GM21515 (cell line): ENCODE data around the gene CPSF2.
"Not testable (repeated sequence)": the region's sequence is repeated elsewhere in the genome, so short reads cannot be mapped to it uniquely, and the experiment has no call there.

Experiments used
- ATAC-seq: cut with Tn5 transposase; IDR thresholded peaks from one replicate; pipeline ENCODE4 v1.9.1; 2021; ENCODE audit not compliant: unreplicated experiment

The CPSF2 gene

DNA sequence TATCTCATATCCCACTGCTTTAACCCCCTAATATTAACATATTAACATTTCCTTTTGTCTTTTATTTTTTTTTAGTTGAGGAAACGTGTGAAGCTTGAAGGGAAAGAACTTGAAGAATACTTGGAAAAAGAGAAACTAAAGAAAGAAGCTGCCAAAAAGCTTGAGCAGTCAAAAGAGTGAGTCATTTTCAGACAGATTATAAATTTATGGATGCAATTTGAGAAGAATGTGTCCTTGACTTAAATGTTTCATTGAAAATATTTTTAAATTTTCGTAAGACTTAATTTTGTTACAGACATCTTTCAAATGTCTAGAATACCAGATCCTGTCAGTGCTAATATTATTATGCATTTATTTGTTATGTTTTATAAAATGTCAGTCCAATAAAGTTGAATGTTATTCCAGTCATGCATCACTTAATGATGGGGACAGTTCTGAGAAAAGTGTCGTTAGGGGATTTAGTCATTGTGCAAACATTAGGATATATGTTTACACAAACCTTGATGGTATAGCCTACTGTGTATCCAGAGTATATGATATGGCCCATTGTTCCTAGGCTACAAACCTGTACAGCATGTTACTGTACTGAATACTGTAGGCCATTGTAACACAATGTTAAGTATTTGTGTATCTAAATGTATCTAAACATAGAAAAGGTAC lies 32.6 kb downstream of the CPSF2 start:
- ATAC-seq, result no peak

DNA sequence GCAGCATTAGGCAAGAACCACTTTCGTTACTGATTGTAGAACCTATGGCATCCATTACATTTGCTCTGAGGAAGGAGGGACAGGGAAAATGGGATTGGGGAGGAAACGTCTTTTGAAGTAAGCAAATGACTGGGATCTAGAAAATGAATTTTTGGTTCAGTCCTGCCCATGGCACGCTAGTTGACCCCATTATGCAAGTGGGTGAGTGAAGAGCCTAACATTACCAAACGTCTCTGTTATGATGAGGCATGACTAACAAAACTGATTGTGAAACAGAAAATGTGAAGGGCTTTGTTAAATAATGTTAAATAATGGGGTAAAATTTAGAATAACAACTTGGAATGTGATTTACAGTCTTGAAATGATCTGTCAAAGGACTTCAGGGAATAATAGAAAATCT lies 38.9 kb downstream of the CPSF2 start:
- no peak for ATAC-seq

DNA sequence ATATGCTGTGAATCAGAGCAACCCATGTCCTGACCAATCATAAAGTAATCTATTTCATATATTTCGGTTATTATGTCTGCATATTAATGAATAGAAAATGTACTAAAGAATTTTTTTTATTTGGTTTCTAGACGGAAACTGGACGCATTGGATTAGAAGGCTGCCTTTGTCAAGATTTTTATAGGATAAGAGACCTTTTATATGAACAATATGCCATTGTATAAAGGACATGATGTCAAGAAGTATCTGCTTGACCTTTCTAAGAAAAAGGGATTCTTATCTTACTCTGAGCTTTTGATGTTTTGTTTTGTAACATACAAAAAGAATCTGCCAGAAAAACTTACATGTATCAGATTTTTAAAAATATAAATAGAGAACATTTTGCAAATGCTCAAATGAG lies 39.8 kb downstream of the CPSF2 start:
- ATAC-seq, result no peak

DNA sequence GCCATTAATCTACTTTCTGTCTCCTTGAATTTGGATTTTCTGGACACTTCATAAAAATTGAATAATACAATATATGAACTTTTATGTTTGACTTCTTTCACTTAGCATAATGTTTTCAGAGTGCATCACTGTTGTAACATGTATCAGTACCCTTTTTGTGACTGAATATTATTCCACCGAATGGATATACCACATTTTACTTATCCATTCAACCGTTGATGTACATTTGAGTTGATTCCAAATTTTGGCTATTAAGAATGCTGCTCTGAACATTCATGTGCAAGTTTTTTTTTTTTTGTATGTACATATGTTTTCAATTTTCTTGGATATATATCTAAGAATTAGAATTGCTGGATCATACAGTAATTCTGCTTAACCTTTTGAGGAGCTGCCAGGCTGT lies 43.2 kb downstream of the CPSF2 start:
- no peak for ATAC-seq

DNA sequence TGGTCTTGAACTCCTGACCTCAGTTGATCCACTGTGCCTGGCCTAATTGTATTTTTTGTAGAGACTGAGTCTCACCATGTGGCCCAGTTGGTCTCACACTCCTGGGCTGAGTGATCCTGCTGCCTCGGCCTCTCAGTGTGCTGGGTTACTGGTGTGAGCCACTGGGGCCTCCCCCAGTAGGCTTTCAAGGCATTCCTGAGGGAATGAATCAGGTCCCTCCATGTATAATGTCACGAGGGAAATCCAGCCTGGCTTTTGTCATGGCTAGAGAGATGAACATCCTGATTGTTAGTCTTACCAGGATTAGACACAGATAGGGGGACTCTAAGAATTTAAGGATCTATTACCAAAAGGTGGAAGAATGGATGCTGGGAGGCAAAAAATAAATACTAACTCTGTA lies 51.9 kb downstream of the CPSF2 start:
- ATAC-seq, result no peak

DNA sequence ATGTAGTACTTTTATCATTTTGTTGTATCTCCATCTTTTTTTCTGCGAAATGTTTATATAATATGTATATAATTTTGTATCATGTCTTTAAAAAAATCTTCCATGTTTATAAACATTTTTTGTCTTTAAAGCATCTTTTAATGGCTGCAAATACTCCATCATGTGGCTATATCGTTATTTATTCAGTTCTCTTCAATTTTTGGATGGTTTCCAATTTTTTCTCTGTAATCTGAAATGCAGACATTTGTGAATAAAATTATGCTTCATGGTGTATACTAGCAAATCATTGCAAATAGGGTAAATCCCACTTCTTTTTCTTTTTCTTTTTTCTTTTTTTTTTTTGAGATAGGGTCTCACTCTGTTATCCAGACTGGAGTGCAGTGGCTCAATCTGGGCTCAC lies 54.0 kb downstream of the CPSF2 start:
- no peak for ATAC-seq

DNA sequence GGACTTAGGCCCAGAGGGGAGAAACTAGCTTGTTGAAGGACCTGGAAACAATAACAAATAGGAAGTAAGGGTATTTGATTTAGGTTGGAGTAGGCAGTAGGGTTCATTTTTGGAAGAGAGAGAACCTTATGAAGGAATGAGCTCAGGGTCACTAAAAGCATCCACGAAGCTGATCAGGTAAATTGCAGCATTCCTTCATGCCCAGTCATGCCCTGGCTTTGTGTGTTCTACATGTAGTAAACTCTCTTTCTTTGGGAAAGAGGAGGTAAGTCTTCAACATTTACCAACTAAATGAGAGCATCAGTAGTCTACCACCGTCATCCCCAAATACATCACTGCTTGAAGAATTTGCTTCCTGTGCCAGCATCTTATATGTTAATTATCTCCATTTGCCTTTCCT lies 54.7 kb downstream of the CPSF2 start:
- ATAC-seq, result no peak

DNA sequence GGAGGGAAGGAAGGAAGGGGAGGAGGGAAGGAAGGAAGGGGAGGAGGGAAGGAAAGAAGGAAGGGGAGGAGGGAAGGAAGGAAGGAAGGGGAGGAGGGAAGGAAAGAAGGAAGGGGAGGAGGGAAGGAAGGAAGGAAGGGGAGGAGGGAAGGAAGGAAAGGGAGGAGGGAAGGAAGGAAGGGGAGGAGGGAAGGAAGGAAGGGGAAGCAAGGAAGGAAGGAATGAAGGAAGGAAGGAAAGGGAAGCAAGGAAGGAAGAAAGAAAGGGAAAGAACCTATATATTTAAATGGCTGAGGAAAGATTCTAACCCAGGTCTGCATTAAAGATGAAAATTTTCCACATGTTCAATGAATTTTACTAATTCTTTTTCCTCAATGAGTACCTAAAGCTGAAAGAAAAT lies 57.4 kb downstream of the CPSF2 start:
- ATAC-seq, result not testable (repeated sequence)

DNA sequence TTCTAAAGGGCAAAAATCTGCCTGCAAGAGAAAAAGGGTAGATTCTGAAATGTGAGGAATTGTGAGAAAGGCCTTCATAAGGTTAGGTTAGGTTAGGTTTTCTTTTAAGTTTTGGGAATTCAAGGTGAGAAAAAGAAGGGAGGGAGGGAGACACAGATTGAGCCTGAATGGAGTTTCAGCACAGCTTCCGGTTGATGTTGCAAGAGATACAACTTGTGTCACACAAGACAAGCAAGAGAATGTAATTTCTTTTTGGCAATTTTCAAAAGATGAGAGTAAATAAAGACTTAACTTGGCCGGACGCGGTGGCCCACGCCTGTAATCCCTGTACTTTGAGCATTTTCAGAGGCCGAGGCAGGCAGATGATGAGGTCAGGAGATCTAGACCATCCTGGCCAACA lies 63.8 kb downstream of the CPSF2 start:
- no peak for ATAC-seq

DNA sequence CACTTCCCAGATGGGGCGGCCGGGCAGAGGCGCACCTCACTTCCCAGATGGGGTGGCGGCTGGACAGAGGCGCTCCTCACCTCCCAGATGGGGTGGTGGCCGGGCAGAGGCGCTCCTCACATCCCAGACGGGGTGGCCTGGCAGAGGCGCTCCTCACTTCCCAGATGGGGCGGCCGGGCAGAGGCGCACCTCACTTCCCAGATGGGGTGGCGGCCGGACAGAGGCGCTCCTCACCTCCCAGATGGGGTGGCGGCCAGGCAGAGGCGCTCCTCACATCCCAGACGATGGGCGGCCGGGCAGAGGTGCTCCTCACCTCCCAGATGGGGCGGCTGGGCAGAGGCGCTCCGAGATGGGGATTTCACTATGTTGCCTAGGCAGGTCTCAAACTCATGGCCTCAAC lies 65.8 kb downstream of the CPSF2 start:
- ATAC-seq, result not testable (repeated sequence)

DNA sequence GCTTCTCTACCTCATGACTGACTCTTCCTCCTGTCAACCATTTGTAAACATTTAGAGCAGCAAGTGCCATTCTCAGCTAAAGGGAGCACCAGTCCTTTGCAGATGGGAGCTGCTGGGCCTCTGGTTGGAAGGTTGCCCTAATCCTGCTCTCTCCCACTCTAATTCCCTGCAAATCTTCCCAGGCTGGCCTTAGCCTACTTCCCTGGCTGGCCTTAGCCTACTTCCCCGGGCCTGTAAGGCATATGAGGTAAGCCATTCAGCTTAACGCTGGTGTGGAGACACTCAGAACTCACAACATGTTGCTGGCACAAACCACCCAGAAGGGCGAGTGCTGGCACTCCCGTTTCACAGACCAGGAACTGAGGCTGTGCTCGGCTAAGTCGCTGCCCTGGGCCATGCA lies 69.0 kb downstream of the CPSF2 start:
- no peak for ATAC-seq

DNA sequence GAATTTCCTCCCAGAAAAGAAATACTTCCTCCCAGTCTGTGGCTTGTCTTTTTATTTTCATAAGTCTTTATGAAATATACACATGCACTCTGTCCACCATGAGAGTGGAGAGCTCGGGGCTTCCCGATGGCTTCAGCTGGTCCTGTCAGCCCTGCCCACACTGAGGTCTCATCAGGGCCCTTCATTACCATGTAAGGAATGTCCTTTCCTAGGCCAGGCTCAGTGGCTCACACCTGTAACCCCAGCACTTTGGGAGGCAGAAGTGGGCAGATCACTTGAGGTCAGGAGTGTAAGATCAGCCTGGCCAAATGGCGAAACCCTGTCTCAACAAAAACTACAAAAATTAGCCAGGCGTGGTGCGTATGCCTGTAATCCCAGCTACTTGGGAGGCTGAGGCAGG lies 77.0 kb downstream of the CPSF2 start:
- no peak for ATAC-seq

DNA sequence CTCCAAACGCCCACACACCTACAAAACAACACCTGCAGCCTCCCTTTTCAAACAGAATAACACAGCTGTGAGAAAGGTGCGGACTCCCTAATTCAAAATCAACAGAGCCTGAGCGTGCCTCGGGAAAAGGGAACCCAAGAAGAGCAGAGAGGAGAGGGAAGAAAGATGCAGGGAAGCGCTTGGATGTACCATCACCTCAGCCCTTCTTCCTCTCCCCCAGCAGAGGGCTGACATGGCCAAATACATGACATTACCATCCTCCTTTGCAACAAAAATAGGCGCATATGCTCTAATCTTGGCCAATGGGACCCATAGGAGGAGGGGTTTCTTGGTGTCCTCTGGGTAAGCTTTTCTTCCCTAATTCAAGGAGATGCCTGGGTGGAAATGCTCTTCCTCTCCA lies 78.0 kb downstream of the CPSF2 start:
- ATAC-seq, result no peak

DNA sequence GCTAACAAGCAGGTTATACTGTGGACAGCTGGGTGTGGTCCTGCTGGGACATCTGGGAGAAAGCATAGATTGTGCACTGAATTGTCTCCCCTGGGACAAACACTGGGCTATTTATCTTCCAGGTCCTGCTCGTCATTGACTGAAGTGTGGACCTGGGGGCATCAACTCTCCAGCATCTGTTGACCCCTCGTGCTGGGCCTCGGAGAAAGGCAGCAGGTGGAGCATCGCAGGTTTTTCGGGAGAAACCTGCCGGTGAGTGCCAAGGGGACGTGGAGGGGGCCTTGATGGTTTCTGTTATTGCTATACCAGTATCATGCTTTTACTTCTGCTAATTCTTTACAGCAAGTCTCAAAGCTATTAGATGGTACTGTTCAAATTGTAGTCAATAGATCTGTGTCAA lies 81.3 kb downstream of the CPSF2 start:
- ATAC-seq, result no peak

DNA sequence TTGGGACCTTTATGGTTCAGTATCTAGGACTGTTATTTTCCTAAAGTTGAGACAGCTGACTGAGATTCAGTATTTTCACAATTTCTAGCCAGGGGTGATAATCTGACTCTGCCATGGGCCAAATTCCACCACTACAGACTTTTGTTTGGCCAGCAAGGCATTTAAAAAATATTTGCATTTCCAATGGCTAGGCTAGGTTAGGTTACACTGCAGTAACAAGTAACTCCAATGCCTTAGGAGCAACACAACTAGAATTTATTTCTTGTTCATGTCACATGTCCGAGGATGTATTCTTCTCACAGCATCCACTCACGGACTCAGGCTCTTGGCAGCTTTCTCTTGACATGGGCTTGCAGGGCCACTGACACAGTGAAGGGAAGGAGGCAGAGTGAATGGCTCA lies 83.0 kb downstream of the CPSF2 start:
- no peak for ATAC-seq

DNA sequence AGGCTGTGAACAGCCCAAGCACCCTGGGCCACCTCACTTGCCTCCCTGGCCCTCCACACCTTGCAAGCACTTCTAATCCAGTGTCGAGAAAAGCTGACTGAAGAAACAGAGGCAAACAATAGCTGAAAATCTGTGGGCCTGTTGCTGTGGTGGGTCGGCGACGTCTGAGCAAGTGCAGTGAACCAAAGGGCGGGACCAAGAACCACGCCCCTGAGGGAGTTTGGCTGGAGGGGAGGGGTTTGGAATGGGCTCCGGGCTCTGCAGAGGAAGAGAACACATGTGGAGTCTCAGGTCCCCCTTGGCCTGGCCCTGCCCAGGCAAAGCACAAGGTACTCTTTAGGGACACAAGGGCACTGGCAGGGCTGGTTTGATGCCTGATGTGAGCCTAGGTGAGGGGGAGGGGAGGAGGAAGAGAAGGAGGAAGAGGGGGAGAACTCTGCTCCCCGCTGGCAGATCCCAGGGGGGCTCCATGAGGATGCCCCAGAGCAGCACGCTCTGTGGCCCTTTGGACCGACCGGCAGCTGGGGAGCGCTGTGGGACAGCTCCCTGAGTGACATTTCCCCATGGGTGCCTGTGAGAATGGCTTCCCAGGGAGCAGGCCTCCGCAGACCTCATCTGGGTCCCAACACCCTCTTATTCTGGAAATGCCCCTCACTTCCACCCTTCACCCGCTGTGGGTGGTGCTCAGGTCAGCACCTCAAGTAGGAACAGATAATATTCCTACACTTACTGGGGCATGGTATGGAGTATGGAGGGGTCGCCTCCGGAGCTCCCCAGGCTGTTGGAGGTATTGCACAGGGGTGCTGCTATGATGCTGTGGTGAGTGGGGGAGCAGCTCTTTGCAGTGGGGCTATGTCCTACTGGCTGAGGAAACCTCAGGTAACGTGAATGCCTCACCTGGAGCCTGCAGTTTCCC lies 85.5 kb downstream of the CPSF2 start:
- ATAC-seq, result no peak

DNA sequence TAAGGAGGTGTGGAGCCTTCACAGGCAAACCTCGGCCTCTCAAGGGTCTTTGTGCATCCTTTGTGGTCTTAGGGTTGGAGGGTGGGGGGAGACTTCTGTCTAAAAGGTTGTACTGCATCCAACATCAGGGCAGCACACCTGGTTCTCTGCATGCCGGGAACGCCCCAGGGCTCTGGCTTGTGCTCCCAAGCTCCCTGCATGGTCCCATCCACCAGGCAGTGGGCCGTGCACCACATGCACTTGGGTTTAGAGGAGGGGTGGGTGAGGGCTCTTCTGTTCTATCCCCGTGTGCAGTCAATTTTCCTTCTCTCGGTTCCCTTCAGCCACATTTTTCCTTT lies 86.1 kb downstream of the CPSF2 start:
- ATAC-seq, result no peak

DNA sequence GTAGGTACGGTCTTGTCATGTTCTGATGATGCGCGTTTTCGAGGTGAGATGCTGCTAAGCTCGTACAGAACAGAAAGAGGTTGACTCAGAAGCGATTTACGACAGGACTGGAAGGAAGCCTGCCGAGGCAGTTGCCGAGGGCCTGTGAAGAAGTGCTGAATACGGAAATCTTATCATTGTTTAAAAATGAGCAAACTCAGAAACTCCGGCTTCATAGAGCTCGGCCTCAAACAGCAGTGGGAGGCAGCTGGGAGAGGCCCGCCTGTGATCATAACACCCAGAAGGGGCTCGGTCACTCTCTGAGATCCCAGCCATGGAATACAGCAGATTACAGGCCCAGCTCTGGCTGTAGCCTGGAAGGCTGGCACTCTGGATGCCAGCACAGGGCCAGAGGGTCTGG lies 87.4 kb downstream of the CPSF2 start:
- no peak for ATAC-seq

DNA sequence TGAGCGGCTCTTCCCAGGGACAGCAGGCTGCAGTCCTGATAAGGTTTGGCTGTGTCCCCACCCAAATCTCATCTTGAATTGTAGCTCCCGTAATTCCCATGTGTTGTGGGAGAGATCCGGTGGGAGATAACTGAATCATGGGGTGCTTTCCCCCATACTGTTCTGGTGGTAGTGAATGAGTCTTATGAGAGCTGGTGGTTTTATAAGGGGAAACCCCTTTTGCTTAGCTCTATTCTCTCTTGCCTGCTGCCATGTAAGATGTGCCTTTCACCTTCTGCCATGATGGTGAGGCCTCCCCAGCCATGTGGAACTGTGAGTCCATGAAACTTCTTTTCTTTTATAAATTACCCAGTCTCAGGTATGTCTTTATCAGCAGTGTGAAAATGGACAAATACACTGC lies 91.4 kb downstream of the CPSF2 start:
- ATAC-seq, result not testable (repeated sequence)

DNA sequence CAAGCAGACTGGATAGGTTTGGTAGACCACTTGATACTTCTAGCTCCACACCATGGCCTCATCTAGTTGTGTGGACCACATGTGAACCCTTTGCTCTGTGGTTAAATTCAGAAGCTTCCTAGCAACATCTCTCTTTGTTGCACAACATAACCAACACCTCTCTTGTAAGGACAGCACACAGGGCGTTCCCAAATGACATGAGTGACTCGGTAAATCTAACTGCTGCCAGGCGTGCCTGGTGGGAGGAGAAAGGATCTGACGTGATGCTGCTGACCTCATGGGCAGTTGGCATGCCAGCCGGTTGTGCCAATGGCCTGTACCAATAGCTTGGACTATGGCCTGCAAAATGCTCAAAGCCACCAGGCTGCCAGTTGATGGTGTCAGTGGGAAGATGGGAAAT lies 93.8 kb downstream of the CPSF2 start:
- no peak for ATAC-seq

DNA sequence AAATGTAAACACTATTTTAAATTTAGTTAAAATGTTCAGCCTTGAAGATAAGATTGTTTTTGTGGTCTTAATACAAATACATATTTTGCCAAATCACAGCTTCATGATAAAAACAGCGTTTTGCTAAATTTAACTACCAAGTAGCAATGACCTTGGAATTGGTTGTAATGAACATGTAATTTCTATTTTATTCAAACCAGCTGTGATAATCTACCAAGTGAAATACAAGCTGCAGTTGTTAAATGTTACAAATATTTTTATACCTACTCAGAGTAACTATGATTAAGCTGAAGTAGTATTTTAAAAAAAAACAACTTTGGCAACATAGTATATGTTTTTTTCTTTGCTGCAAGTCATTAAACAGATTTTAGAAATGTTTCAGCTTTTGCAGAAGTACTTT lies 96.2 kb downstream of the CPSF2 start:
- no peak for ATAC-seq
